Upper lobe of left lung (tissue), 4 donors: ENCODE data around the gene HDHD2.

Experiments used
- CTCF ChIP-seq, 6 experiments: fragments of 450-650 bp in 4 of 6; fragments of 200-600 bp in 2 of 6; sonication (generic) in 2 of 6; IDR thresholded peaks; one replicate each; pipeline ENCODE4 v1.5.1; 2016 to 2019; ENCODE audit warnings: antibody characterized with exemption in 6 of 6
- POLR2A ChIP-seq, 4 donors: fragments of 450-650 bp; IDR thresholded peaks; one replicate each; pipeline ENCODE4 v1.5.1; 2016 to 2017; ENCODE audit warnings: antibody characterized with exemption in 4 of 4, mild to moderate bottlenecking in 2 of 4

GRCh38 chr18:47100212-47100831 is 50.0 kb downstream of the HDHD2 start:
- TF ChIP-seq CTCF (IDR thresholded peaks at IDR 0.05) (peak; percentile 45 to 73 (median 60)), POLR2A (IDR thresholded peaks at IDR 0.05) (no peak)
